HL-60 (cell line): ENCODE data around the gene CLDN3.

Experiments used
- DNase-seq, 2 experiments: peaks; one replicate each; pipeline ENCODE4 v3.0.0-alpha.2; 2010 to 2020; ENCODE audit warnings: low read depth in 1 of 2, low spot score in 1 of 2
- H3K27ac ChIP-seq: fragments of 250-450 bp; sonication (Bioruptor Pico); replicated peaks from 2 replicates; pipeline ENCODE4 v1.5.1; 2020; ENCODE audit warnings: mild to moderate bottlenecking, moderate library complexity
- H3K27me3 ChIP-seq: fragments of 250-450 bp; sonication (Bioruptor Pico); 2 replicates; pipeline ENCODE4 v1.5.1; 2021; ENCODE audit warnings: mild to moderate bottlenecking, moderate library complexity; ENCODE audit not compliant: insufficient read depth, poor library complexity, severe bottlenecking
- H3K4me3 ChIP-seq: replicated peaks from 2 replicates; pipeline ENCODE4 v1.5.1; 2011; ENCODE audit warnings: mild to moderate bottlenecking, control low read depth, low read length; ENCODE audit not compliant: insufficient read depth
- GABPA ChIP-seq: IDR thresholded peaks from 2 replicates; pipeline ENCODE4 v1.6.1; 2012; ENCODE audit warnings: low read depth
- POLR2AphosphoS5 ChIP-seq: IDR thresholded peaks from 2 replicates; pipeline ENCODE4 v1.6.1; 2012; ENCODE audit warnings: low read depth
- REST ChIP-seq: IDR thresholded peaks from 2 replicates; pipeline ENCODE4 v1.6.1; 2012; ENCODE audit warnings: low read depth; ENCODE audit not compliant: insufficient replicate concordance
- SPI1 ChIP-seq: IDR thresholded peaks from 2 replicates; pipeline ENCODE4 v1.6.1; 2012; ENCODE audit warnings: low read depth, mild to moderate bottlenecking, borderline replicate concordance
- TF ChIP-seq, protein P1 (sequence below): IDR thresholded peaks from one replicate; pipeline ENCODE4 v1.5.1; 2011; ENCODE audit warnings: low read length, control low read depth, inconsistent platforms; ENCODE audit not compliant: insufficient read depth

The CLDN3 gene

DNA sequence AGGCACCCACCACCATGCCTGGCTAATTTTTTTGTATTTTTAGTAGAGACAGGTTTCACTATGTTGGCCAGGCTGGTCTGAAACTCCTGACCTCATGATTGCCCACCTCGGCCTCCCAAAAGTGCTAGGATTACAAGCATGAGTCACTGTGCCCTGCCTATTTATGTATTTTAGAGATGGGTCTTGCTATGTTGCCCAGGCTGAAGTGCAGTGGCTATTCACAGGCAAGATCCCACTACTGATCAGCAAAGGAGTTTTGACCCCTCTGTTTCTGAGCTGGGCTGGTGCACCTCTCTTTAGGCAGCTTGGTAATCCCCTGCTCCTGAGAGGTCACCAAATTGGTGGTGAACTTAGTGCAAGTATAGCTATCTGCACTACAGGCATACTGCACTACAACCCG lies 37.7 kb downstream of the CLDN3 start:
- TF ChIP-seq GABPA = no peak
- TF ChIP-seq, protein P1, sequence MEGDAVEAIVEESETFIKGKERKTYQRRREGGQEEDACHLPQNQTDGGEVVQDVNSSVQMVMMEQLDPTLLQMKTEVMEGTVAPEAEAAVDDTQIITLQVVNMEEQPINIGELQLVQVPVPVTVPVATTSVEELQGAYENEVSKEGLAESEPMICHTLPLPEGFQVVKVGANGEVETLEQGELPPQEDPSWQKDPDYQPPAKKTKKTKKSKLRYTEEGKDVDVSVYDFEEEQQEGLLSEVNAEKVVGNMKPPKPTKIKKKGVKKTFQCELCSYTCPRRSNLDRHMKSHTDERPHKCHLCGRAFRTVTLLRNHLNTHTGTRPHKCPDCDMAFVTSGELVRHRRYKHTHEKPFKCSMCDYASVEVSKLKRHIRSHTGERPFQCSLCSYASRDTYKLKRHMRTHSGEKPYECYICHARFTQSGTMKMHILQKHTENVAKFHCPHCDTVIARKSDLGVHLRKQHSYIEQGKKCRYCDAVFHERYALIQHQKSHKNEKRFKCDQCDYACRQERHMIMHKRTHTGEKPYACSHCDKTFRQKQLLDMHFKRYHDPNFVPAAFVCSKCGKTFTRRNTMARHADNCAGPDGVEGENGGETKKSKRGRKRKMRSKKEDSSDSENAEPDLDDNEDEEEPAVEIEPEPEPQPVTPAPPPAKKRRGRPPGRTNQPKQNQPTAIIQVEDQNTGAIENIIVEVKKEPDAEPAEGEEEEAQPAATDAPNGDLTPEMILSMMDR = no peak
- TF ChIP-seq POLR2AphosphoS5 = no peak
- TF ChIP-seq REST = no peak
- no peak for TF ChIP-seq SPI1
- no peak for DNase-seq
- Histone ChIP-seq H3K27me3 (peaks cover 5% of the 10 kb centered on the region), H3K27ac (no peak overlapping the region), H3K4me3 (no peak overlapping the region)

GRCh38 chr7:73730485-73730884 lies 39.6 kb downstream of the CLDN3 start:
- Histone ChIP-seq H3K27me3 (peaks cover 5% of the 10 kb centered on the region), H3K27ac (no peak overlapping the region), H3K4me3 (no peak overlapping the region)
- DNase-seq = no peak
- TF ChIP-seq SPI1 (no peak), POLR2AphosphoS5 (no peak), REST (no peak), GABPA (no peak)
- TF ChIP-seq, protein P1 = no peak

GRCh38 chr7:73728551-73728950 lies 41.5 kb downstream of the CLDN3 start:
- Histone ChIP-seq H3K4me3 (no peak overlapping the region), H3K27me3 (peaks cover 5% of the 10 kb centered on the region), H3K27ac (no peak overlapping the region)
- no peak for TF ChIP-seq REST
- no peak for TF ChIP-seq SPI1
- DNase-seq = no peak

- H3K27ac ChIP-seq = no peak overlapping the region
- no peak for DNase-seq
- TF ChIP-seq POLR2AphosphoS5 = no peak
- no peak for TF ChIP-seq GABPA
- no peak for TF ChIP-seq REST
- TF ChIP-seq, protein P1 = no peak
- no peak for TF ChIP-seq SPI1
- H3K27me3 ChIP-seq = peaks cover 5% of the 10 kb centered on the region
- no peak overlapping the region for H3K4me3 ChIP-seq
Measured at GRCh38 chr7:73727952-73728351, 42.1 kb downstream of the CLDN3 start.
